ENCODE data around the gene OPCML. TPM values are rescaled to one million over a fixed set of nuclear protein-coding genes. Genes with fewer than 3 reads are reported as not detected.

Gene OPCML
- total and polyA plus RNA-seq, 2 of the 13 experiments (the other 11 are each of a cell fraction or from before 2014, with no cell fraction given) = not detected

GRCh38 chr11:132821014-132821413 is 711.3 kb downstream of the OPCML start:
- Histone ChIP-seq H3K4me3 (replicated peaks in 1 of 3; ENCODE audit: insufficient read depth in 1 of 3, low read depth in 2 of 3, low read length in 3 of 3) (no peak overlapping the region), H2AFZ (ENCODE audit: low read length) (no peak overlapping the region), H3K27me3 (ENCODE audit: control insufficient read depth in 1 of 2, insufficient read depth in 2 of 2, low read length in 2 of 2) (no peaks in the 10 kb centered on the region), H3K27ac (ENCODE audit: extremely low read length, insufficient read depth, low read length) (no peak overlapping the region), H4K20me1 (ENCODE audit: insufficient read depth, low read length) (no peaks in the 10 kb centered on the region), H3K4me1 (ENCODE audit: insufficient read depth, low read length) (no peaks in the 10 kb centered on the region), H3K79me2 (ENCODE audit: insufficient read depth, low read length) (no peaks in the 10 kb centered on the region), H3K36me3 (replicated peaks in 1 of 2; ENCODE audit: control insufficient read depth in 1 of 2, insufficient read depth in 2 of 2, low read length in 2 of 2) (no peaks in the 10 kb centered on the region), H3K9ac (ENCODE audit: insufficient read depth, low read depth, low read length) (no peak overlapping the region), H3K4me2 (ENCODE audit: low read depth, low read length) (no peak overlapping the region), H3K9me3 (ENCODE audit: low read length) (peaks cover 4% of the 10 kb centered on the region; the same call in 1 of the 2 replicates)
- ChIA-PET POLR2A (no interaction called here), CTCF (ENCODE audit: low intra/inter-chr PET ratio, low total read pairs) (no interaction called here)
- ATAC-seq (no peak), FAIRE-seq (no peak), DNase-seq (ENCODE audit: low spot score) (no peak)
- TF ChIP-seq MEIS2 (CRISPR knock-in tag; IDR thresholded peaks at IDR 0.05) (no peak), FUBP1 (CRISPR knock-in tag; IDR thresholded peaks at IDR 0.05; ENCODE audit: borderline replicate concordance) (no peak), PRDM10 (CRISPR knock-in tag; IDR thresholded peaks at IDR 0.05; ENCODE audit: low read depth) (no peak), ATF2 (CRISPR knock-in tag; IDR thresholded peaks at IDR 0.05) (no peak), ARHGAP35 (CRISPR knock-in tag; IDR thresholded peaks at IDR 0.05; ENCODE audit: borderline replicate concordance) (no peak), ZNF569 (CRISPR knock-in tag; IDR thresholded peaks at IDR 0.05; ENCODE audit: borderline replicate concordance) (no peak), FOXK1 (CRISPR knock-in tag; IDR thresholded peaks at IDR 0.05; ENCODE audit: borderline replicate concordance, low read depth) (no peak), ETV6 (CRISPR knock-in tag; conservative IDR thresholded peaks at IDR 0.05) (no peak), MBNL3 (CRISPR knock-in tag; conservative IDR thresholded peaks at IDR 0.05) (no peak)
- intact Hi-C loops (cut with micrococcal nuclease; ENCODE audit: unreplicated experiment) = no loop called here
- no TSS peak for BruUV-seq (replicated peaks)
- in situ Hi-C loops (cut with HindIII; ENCODE audit: extremely low pct_ligation_motif_present, low pct_unique_long_range_greater_than_20kb) = no loop called here
- 8% methylated on average over 1 of the region's 1 CpG for WGBS (ENCODE audit: low lambda C conversion rate)

Measured in HepG2 (cell line).